Small intestine (tissue), 4 donors: Measurements from ENCODE around the gene PCBD2. TPM values are rescaled to one million over a fixed set of nuclear protein-coding genes. Genes with fewer than 3 reads are reported as not detected.

Experiments
- polyA plus RNA-seq, 4 donors: library from polyadenylated mRNA; stranded (reverse) in 3 of 4; unstranded in 1 of 4; fragments of 200-250 nt in 3 of 4; fragments of 120-200 nt in 1 of 4; gene quantifications; one replicate each; pipeline versions ENCODE4 v1.2.1 to v1.2.3, GENCODE V29; 2013
- donor health status: healthy with polysubstance abuse.
- donor health status: Bipolar disorder and iron deficiency.
- donor health status: healthy.

PCBD2 gene
- polyA plus RNA-seq, 4 donors = 5.9 to 19.2 (median 12.4) TPM

Other genes starting within 250 kb of the PCBD2 start
- gene CAMLG, start 166.6 kb upstream of the PCBD2 start, polyA plus RNA-seq = 10 to 100 TPM; 37.0 to 80.0 (median 52.5) TPM
- gene DDX46, start 146.4 kb upstream of the PCBD2 start, polyA plus RNA-seq = 10 to 100 TPM; 17.0 to 53.9 (median 20.3) TPM
- 10 to 100 TPM; 13.2 to 49.4 (median 19.9) TPM for gene C5orf24, start 59.2 kb upstream of the PCBD2 start, polyA plus RNA-seq
- gene TXNDC15, start 30.8 kb upstream of the PCBD2 start, polyA plus RNA-seq = 10 to 100 TPM; 11.9 to 51.5 (median 33.8) TPM
- 1 to 10 TPM in 3 of 4 donors, under 1 TPM in 1; 0.46 to 5.8 (median 2.3) TPM for gene CATSPER3, start 62.8 kb downstream of the PCBD2 start, polyA plus RNA-seq
- 10 to 100 TPM in 2 of 4 donors, 1 to 10 TPM in 2; 3.4 to 30.0 (median 8.8) TPM for gene PITX1, start 129.1 kb downstream of the PCBD2 start, polyA plus RNA-seq